HG02588 (cell line): Measurements from ENCODE around the gene FGF14.

Source experiments
- ATAC-seq: cut with Tn5 transposase; IDR thresholded peaks from one replicate; pipeline ENCODE4 v1.9.1; 2021; ENCODE audit warnings: mild to moderate bottlenecking, moderate library complexity; ENCODE audit not compliant: unreplicated experiment

FGF14 gene

GRCh38 chr13:101944521-101944920 is 457.3 kb downstream of the FGF14 start:
- ATAC-seq = no peak

- no peak for ATAC-seq
Measured at GRCh38 chr13:101942535-101943157, 459.2 kb downstream of the FGF14 start.

GRCh38 chr13:101942038-101942437 is 459.8 kb downstream of the FGF14 start:
- no peak for ATAC-seq

GRCh38 chr13:101941095-101941783 is 460.6 kb downstream of the FGF14 start:
- no peak for ATAC-seq

- ATAC-seq = no peak
Measured at GRCh38 chr13:101939370-101939769, 462.5 kb downstream of the FGF14 start.

- ATAC-seq = no peak
Measured at GRCh38 chr13:101935828-101936227, 466.0 kb downstream of the FGF14 start.

- ATAC-seq = no peak
Measured at GRCh38 chr13:101931186-101931585, 470.7 kb downstream of the FGF14 start.

- ATAC-seq = no peak
Measured at GRCh38 chr13:101930331-101930730, 471.5 kb downstream of the FGF14 start.

- ATAC-seq = no peak
Measured at GRCh38 chr13:101925731-101926130, 476.1 kb downstream of the FGF14 start.

GRCh38 chr13:101919541-101920181 is 482.2 kb downstream of the FGF14 start:
- ATAC-seq = no peak

GRCh38 chr13:101917833-101918661 is 483.8 kb downstream of the FGF14 start:
- no peak for ATAC-seq

GRCh38 chr13:101917475-101917810 is 484.4 kb downstream of the FGF14 start:
- ATAC-seq = no peak

GRCh38 chr13:101916775-101917474 is 484.9 kb downstream of the FGF14 start:
- no peak for ATAC-seq

GRCh38 chr13:101916108-101916774 is 485.6 kb downstream of the FGF14 start:
- ATAC-seq = no peak

- ATAC-seq = no peak
Measured at GRCh38 chr13:101915755-101916107, 486.1 kb downstream of the FGF14 start.

- ATAC-seq = no peak
Measured at GRCh38 chr13:101915331-101915730, 486.5 kb downstream of the FGF14 start.

GRCh38 chr13:101911752-101912151 is 490.1 kb downstream of the FGF14 start:
- ATAC-seq = no peak

GRCh38 chr13:101903890-101904289 is 498.0 kb downstream of the FGF14 start:
- ATAC-seq = no peak

GRCh38 chr13:101898676-101899075 is 503.2 kb downstream of the FGF14 start:
- no peak for ATAC-seq

GRCh38 chr13:101896541-101896940 is 505.3 kb downstream of the FGF14 start:
- no peak for ATAC-seq
